Amniotic epithelial cell (primary cell): ENCODE data around the gene POLR3C.
"Not testable (repeated sequence)": the region's sequence is repeated elsewhere in the genome, so short reads cannot be mapped to it uniquely, and the experiment has no call there.

Experiments
- DNase-seq: peaks from one replicate; pipeline ENCODE4 v3.0.0-alpha.2; 2010; ENCODE audit warnings: low read depth

Gene POLR3C

GRCh38 chr1:145822779-145823331 is 1.1 kb upstream of the POLR3C start:
- not testable (repeated sequence) for DNase-seq

- DNase-seq: no peak
Observed at GRCh38 chr1:145824499-145824842, 471 bp downstream of the POLR3C start.

- no peak for DNase-seq
Observed at GRCh38 chr1:145826030-145826429, 2.0 kb downstream of the POLR3C start.

GRCh38 chr1:145827966-145828365 is 4.0 kb downstream of the POLR3C start:
- DNase-seq: no peak

- no peak for DNase-seq
Observed at GRCh38 chr1:145828367-145829026, 4.5 kb downstream of the POLR3C start.

GRCh38 chr1:145830810-145831209 is 6.8 kb downstream of the POLR3C start:
- DNase-seq: not testable (repeated sequence)

DNA sequence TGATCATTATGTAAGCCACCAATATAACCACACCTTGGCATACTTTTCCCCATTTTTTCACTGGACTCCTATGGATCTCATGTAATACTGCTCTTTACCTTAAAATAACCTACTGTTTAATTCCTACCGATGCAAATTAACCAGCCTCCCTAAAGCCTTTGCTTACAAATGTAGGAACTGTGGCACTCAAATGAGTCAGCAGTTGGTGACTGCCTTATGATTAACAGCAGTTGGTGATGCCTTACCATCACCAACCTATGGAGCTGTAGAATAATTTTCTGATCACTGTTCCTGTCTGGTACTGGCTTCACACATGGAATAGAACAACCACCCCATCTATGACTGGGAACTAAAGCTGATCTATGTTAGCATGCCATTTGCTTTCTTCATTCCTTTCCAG is 13.7 kb downstream of the POLR3C start:
- no peak for DNase-seq

GRCh38 chr1:145843031-145843430 is 19.0 kb downstream of the POLR3C start:
- DNase-seq: no peak

DNA sequence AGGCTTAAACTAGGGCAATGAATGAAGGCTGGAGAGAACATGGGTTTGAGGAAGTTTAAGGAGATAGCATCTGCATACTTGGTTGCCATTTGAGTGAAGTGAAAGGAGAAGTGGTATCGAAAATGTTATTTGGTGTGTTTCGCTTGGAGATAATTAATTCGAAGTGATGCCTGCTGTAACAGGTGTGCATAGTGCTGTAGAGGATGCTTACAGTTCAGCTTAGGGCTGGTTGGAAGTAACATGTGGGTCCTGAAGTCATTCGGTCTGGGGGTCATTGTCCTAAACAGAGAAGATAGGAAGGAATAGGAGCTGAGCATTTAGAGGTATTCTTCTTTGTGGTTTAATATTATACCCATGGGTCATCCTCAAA is 21.1 kb downstream of the POLR3C start:
- no peak for DNase-seq

- DNase-seq: peak; percentile 47
Observed at GRCh38 chr1:145845514-145846161, 21.6 kb downstream of the POLR3C start, which contains the start of gene NUDT17. Gene NUDT17, plus strand, starts transcription at chr1:145845630. Its CDS starts 11 bp downstream, at chr1:145845641.

- DNase-seq: peak; percentile 26
Observed at GRCh38 chr1:145846201-145846612, 22.2 kb downstream of the POLR3C start.

GRCh38 chr1:145847827-145848226 is 23.8 kb downstream of the POLR3C start:
- DNase-seq: no peak

- DNase-seq: peak; percentile 94
Observed at GRCh38 chr1:145849356-145850160, 25.6 kb downstream of the POLR3C start.

- no peak for DNase-seq
Observed at GRCh38 chr1:145855426-145855948, 31.5 kb downstream of the POLR3C start.

DNA sequence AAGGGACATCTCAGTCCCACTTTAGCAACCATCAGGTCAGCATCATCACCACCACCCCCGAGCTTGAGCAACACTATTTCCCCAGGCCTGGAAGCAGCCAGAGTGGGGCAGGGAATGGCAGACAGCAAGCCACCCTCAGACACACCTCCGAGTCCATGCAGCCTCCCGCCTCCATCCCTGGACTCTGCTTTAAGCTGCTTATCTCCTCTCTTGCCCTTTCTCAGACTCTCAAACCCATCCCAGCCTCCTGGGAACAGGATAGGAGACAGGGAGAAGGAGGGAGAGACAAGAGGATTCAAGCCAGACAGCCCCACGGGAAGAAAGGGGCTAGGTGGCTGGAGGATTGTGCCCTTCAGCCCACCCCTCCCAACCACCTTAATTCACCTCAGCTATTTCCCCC is 33.2 kb downstream of the POLR3C start:
- DNase-seq: no peak

GRCh38 chr1:145858238-145858900 is 34.4 kb downstream of the POLR3C start:
- DNase-seq: peak; percentile 17

GRCh38 chr1:145858901-145859490 is 35.0 kb downstream of the POLR3C start, which contains the start of gene PIAS3:
Gene PIAS3, minus strand, starts transcription at chr1:145859081. Its CDS starts 91 bp downstream, at chr1:145858990.
- DNase-seq: peak; percentile 92

GRCh38 chr1:145859491-145860023 is 35.6 kb downstream of the POLR3C start:
- peak; percentile 85 for DNase-seq

- no peak for DNase-seq
Observed at GRCh38 chr1:145863282-145864018, 39.5 kb downstream of the POLR3C start.

GRCh38 chr1:145868232-145868631 is 44.2 kb downstream of the POLR3C start:
- DNase-seq: no peak
